K562 (cell line): ENCODE data around the gene ACOX1. TPM values are rescaled to one million over a fixed set of nuclear protein-coding genes. Genes with fewer than 3 reads are reported as not detected.
A peak's percentile ranks its signal among the peaks of the same experiment; 100 is the strongest.

Source experiments
- ATF1 ChIP-seq, 2 experiments: fragments of 450-650 bp in 1 of 2; IDR thresholded peaks; 2 replicates each; pipeline ENCODE4 v1.6.1; 2016; ENCODE audit warnings: missing compliant biosample characterization in 1 of 2, missing genetic modification characterization in 1 of 2
- BCL6 ChIP-seq: fragments of 250-450 bp; sonication (Bioruptor Pico); IDR thresholded peaks from 2 replicates; pipeline ENCODE4 v1.4.0; 2020
- BRF1 ChIP-seq: IDR thresholded peaks from 3 replicates; pipeline ENCODE4 v1.6.1; 2011; ENCODE audit warnings: borderline replicate concordance, mild to moderate bottlenecking; ENCODE audit not compliant: insufficient read length; ENCODE audit errors: extremely low read depth
- C11orf30 ChIP-seq: fragments of 450-650 bp; IDR thresholded peaks from 2 replicates; pipeline ENCODE4 v1.6.1; 2016; ENCODE audit warnings: low read depth, mild to moderate bottlenecking
- COPS2 ChIP-seq: fragments of 450-650 bp; conservative IDR thresholded peaks from 2 replicates; pipeline ENCODE4 v1.6.1; 2016; ENCODE audit warnings: mild to moderate bottlenecking, moderate library complexity
- EGR1 ChIP-seq: fragments of 450-650 bp; conservative IDR thresholded peaks from 2 replicates; pipeline ENCODE4 v1.6.1; 2017; ENCODE audit warnings: mild to moderate bottlenecking
- MYC ChIP-seq, 2 experiments: fragments of 250-450 bp in 1 of 2; sonication (Bioruptor Pico) in 1 of 2; IDR thresholded peaks; 2 replicates each; pipeline versions ENCODE4 v1.5.1 to v1.6.1; 2012 to 2021; ENCODE audit warnings: low read depth in 2 of 2, borderline replicate concordance in 1 of 2, improper control_type of control experiment in 1 of 2, low read length in 1 of 2, mild to moderate bottlenecking in 1 of 2, moderate library complexity in 1 of 2
- RCOR1 ChIP-seq, 2 experiments: IDR thresholded peaks; 2 replicates each; pipeline ENCODE4 v1.6.1; 2012; ENCODE audit warnings: low read depth in 2 of 2, low read length in 2 of 2, borderline replicate concordance in 1 of 2, improper control_type of control experiment in 1 of 2
- SOX6 ChIP-seq: fragments of 450-650 bp; IDR thresholded peaks from 2 replicates; pipeline ENCODE4 v1.6.1; 2014; ENCODE audit warnings: mild to moderate bottlenecking
- ZFP30 ChIP-seq: fragments of 250-450 bp; sonication (Bioruptor Pico); IDR thresholded peaks from 2 replicates; pipeline ENCODE4 v1.8.0; 2022; ENCODE audit warnings: moderate library complexity, mild to moderate bottlenecking, inconsistent platforms, borderline replicate concordance
- ZNF324 ChIP-seq: fragments of 250-450 bp; sonication (Bioruptor Pico); IDR thresholded peaks from 2 replicates; pipeline ENCODE4 v1.4.0; 2020; ENCODE audit warnings: mild to moderate bottlenecking
- polyA plus RNA-seq, 8 experiments: library from polyadenylated mRNA; depleted of rRNA in 4 of 8; stranded (reverse) in 5 of 8; unstranded in 3 of 8; fragments of >200 nt; fragmentation: Nextera tagmentation in 2 of 8; fragmentation: Illumina TruSeq in 1 of 8; extraction: Ambion mirVana in 2 of 8; extraction: Trizol in 1 of 8; gene quantifications; 2 replicates each; pipeline versions ENCODE4 v1.2.1 to v1.2.3, GENCODE V29; 2011 to 2014; ENCODE audit warnings: inconsistent platforms in 1 of 8, missing spikeins in 1 of 8
- total RNA-seq, 7 experiments: library from RNA; depleted of rRNA in 6 of 7; stranded (reverse); fragments of >200 nt in 6 of 7; fragmentation: Illumina TruSeq in 2 of 7; extraction: Trizol in 2 of 7; gene quantifications; 2 replicates each; pipeline versions ENCODE4 v1.2.1 to v1.2.3, GENCODE V29; 2011 to 2021; ENCODE audit warnings: low replicate concordance in 1 of 7
- TF ChIP-seq, protein P1 (sequence below), 3 experiments: fragments of 200-800 bp in 1 of 3; sonication (Bioruptor generic) in 1 of 3; sonication (generic) in 1 of 3; formaldehyde crosslinking in 1 of 3; IDR thresholded peaks; 2 replicates each; pipeline versions ENCODE4 v1.6.1 to v1.8.0; 2016 to 2022; ENCODE audit warnings: mild to moderate bottlenecking in 2 of 3, missing compliant biosample characterization in 2 of 3, missing genetic modification characterization in 2 of 3, missing genetic modification reagents in 1 of 3
- TF ChIP-seq, protein P2 (sequence below): fragments of 200-800 bp; sonication (Bioruptor generic); IDR thresholded peaks from 2 replicates; pipeline ENCODE4 v1.6.1; 2017; ENCODE audit warnings: missing genetic modification characterization, missing compliant biosample characterization
- TF ChIP-seq, protein P3 (sequence below): sonication (generic); formaldehyde crosslinking; IDR thresholded peaks from 2 replicates; pipeline ENCODE4 v1.8.0; 2022; ENCODE audit warnings: mild to moderate bottlenecking, missing genetic modification reagents
- TF ChIP-seq, protein P4 (sequence below): fragments of 200-400 bp; formaldehyde crosslinking; IDR thresholded peaks from 2 replicates; pipeline ENCODE4 v1.6.1; 2017; ENCODE audit warnings: mild to moderate bottlenecking, low read depth, low read length, moderate library complexity
- TF ChIP-seq, protein P5 (sequence below): fragments of 250-450 bp; sonication (Bioruptor Pico); IDR thresholded peaks from 2 replicates; pipeline ENCODE4 v1.8.0; 2021; ENCODE audit warnings: moderate library complexity, mild to moderate bottlenecking, inconsistent platforms

ACOX1 gene
- total and polyA plus RNA-seq, 9 of the 15 experiments (the other 6 are each of a cell fraction or from before 2014, with no cell fraction given) = 7.8 to 24.1 (median 14.5) TPM

DNA sequence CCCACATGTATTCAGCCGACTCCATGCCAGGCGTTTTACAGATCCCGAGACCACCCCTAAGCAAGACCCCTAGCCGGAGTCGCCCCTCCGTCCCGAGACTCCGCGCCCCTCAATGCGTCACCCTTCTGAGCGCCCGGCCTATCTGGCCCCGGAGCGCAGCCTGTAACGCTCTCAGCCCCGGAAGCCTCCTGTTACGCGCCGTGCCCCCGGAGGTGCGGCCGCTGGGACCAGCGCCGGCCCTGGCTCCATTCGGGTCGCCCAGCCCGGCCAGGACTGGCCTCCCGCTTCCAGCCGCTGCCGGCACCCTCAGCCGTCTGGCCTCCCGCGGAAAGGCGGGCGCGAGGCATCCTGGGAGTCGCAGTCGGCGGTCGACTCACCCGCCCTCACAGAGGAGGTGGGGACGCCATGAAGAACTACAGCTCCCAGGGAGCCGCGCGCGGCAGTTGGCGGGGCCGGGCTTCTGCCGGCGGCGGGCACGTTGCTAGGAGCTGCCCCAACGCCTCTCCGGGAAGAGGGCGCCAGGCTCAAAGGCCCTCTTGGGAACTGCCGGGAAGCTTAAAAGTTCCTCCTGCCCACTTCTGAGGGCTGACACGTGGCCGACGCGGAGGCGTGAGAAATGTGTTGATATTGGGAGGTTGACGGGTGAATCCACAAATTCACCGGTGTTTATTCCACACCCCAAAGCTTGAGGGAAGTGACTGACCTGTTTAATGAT is 38.1 kb downstream of the ACOX1 start, which contains the start of gene FBF1 (continued):
- TF ChIP-seq, protein P1, sequence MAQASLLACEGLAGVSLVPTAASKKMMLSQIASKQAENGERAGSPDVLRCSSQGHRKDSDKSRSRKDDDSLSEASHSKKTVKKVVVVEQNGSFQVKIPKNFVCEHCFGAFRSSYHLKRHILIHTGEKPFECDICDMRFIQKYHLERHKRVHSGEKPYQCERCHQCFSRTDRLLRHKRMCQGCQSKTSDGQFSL (CRISPR knock-in tag; IDR thresholded peaks at IDR 0.05) = no peak
- TF ChIP-seq, protein P1 (tag; IDR thresholded peaks at IDR 0.05) = no peak
- TF ChIP-seq MYC (IDR thresholded peaks at IDR 0.05; ENCODE audit: low read depth, low read length) (peak; percentile 75), MYC (CRISPR knock-in tag; IDR thresholded peaks at IDR 0.05; ENCODE audit: borderline replicate concordance, low read depth) (no peak), SOX6 (peak; percentile 33; the same call in 1 of the 2 replicates), EGR1 (peak; percentile 56), COPS2 (no peak), BRF1 (no peak), ATF1 (CRISPR knock-in tag; IDR thresholded peaks at IDR 0.05) (no peak), ATF1 (tag; IDR thresholded peaks at IDR 0.05) (peak; percentile 68), ZFP30 (no peak), RCOR1 (IDR thresholded peaks at IDR 0.05; ENCODE audit: borderline replicate concordance in 1 of 2, low read depth in 2 of 2, low read length in 2 of 2) (no peak), C11orf30 (no peak), BCL6 (no peak), ZNF324 (CRISPR knock-in tag) (no peak)
- TF ChIP-seq, protein P2, sequence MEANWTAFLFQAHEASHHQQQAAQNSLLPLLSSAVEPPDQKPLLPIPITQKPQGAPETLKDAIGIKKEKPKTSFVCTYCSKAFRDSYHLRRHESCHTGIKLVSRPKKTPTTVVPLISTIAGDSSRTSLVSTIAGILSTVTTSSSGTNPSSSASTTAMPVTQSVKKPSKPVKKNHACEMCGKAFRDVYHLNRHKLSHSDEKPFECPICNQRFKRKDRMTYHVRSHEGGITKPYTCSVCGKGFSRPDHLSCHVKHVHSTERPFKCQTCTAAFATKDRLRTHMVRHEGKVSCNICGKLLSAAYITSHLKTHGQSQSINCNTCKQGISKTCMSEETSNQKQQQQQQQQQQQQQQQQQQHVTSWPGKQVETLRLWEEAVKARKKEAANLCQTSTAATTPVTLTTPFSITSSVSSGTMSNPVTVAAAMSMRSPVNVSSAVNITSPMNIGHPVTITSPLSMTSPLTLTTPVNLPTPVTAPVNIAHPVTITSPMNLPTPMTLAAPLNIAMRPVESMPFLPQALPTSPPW (CRISPR knock-in tag) = peak; percentile 76
- TF ChIP-seq, protein P3, sequence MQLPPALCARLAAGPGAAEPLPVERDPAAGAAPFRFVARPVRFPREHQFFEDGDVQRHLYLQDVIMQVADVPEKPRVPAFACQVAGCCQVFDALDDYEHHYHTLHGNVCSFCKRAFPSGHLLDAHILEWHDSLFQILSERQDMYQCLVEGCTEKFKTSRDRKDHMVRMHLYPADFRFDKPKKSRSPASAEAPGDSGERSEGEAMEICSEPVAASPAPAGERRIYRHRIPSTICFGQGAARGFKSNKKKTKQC (CRISPR knock-in tag) = peak; percentile 80; the same call in 1 of the 2 replicates
- TF ChIP-seq, protein P4, sequence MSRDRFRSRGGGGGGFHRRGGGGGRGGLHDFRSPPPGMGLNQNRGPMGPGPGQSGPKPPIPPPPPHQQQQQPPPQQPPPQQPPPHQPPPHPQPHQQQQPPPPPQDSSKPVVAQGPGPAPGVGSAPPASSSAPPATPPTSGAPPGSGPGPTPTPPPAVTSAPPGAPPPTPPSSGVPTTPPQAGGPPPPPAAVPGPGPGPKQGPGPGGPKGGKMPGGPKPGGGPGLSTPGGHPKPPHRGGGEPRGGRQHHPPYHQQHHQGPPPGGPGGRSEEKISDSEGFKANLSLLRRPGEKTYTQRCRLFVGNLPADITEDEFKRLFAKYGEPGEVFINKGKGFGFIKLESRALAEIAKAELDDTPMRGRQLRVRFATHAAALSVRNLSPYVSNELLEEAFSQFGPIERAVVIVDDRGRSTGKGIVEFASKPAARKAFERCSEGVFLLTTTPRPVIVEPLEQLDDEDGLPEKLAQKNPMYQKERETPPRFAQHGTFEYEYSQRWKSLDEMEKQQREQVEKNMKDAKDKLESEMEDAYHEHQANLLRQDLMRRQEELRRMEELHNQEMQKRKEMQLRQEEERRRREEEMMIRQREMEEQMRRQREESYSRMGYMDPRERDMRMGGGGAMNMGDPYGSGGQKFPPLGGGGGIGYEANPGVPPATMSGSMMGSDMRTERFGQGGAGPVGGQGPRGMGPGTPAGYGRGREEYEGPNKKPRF = no peak
- TF ChIP-seq, protein P5, sequence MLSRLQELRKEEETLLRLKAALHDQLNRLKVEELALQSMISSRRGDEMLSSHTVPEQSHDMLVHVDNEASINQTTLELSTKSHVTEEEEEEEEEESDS (CRISPR knock-in tag) = no peak
